GM23338 (cell line): ENCODE results near the gene PHTF2. TPM values are rescaled to one million over a fixed set of nuclear protein-coding genes. Genes with fewer than 3 reads are reported as not detected.

Experiments
- ATAC-seq: fragments of 200-7000 bp; cut with Tn5 transposase; 3 replicates; pipeline ENCODE4 v1.9.1; 2020
- DNase-seq: peaks from one replicate; pipeline ENCODE4 v3.0.0-alpha.2; 2015; ENCODE audit warnings: low spot score
- H2AFZ ChIP-seq: fragments of 200-600 bp; sonication (generic); 2 replicates; pipeline ENCODE4 v1.8.0; 2016; ENCODE audit warnings: antibody characterized with exemption, mild to moderate bottlenecking, moderate library complexity
- H3F3A ChIP-seq: fragments of 200-600 bp; sonication (generic); replicated peaks from 2 replicates; pipeline ENCODE4 v1.8.0; 2017; ENCODE audit warnings: antibody characterized with exemption, mixed run types, low read depth
- H3K27ac ChIP-seq: fragments of 200-600 bp; sonication (generic); 2 replicates; pipeline ENCODE4 v1.6.1; 2016; ENCODE audit warnings: low read depth
- H3K27me3 ChIP-seq: fragments of 200-600 bp; sonication (generic); 2 replicates; pipeline ENCODE4 v1.8.0; 2016; ENCODE audit warnings: mild to moderate bottlenecking, mixed run types, moderate library complexity; ENCODE audit not compliant: insufficient read depth
- H3K36me3 ChIP-seq: fragments of 200-600 bp; sonication (generic); 2 replicates; pipeline ENCODE4 v1.8.0; 2016; ENCODE audit warnings: mild to moderate bottlenecking; ENCODE audit not compliant: insufficient read depth
- H3K4me1 ChIP-seq: fragments of 200-600 bp; sonication (generic); 2 replicates; pipeline ENCODE4 v1.8.0; 2016; ENCODE audit warnings: mild to moderate bottlenecking, moderate library complexity; ENCODE audit not compliant: insufficient read depth
- H3K4me2 ChIP-seq: fragments of 200-600 bp; sonication (generic); 2 replicates; pipeline ENCODE4 v1.7.1; 2017; ENCODE audit warnings: mixed run types
- H3K4me3 ChIP-seq: fragments of 200-600 bp; sonication (generic); 2 replicates; pipeline ENCODE4 v1.6.1; 2016; ENCODE audit warnings: mixed run types
- H3K79me2 ChIP-seq: fragments of 200-600 bp; sonication (generic); replicated peaks from 2 replicates; pipeline ENCODE4 v1.8.0; 2017; ENCODE audit warnings: mild to moderate bottlenecking; ENCODE audit not compliant: insufficient read depth
- H3K9me2 ChIP-seq: fragments of 200-600 bp; sonication (generic); 2 replicates; pipeline ENCODE4 v1.8.0; 2017; ENCODE audit not compliant: insufficient read depth
- H4K20me1 ChIP-seq: fragments of 200-600 bp; sonication (generic); replicated peaks from 2 replicates; pipeline ENCODE4 v1.8.0; 2017; ENCODE audit warnings: mild to moderate bottlenecking; ENCODE audit not compliant: insufficient read depth
- H3K27ac Mint-ChIP-seq: 2 replicates; pipeline ENCODE4 v1.8.0; 2020; ENCODE audit warnings: inconsistent platforms, mild to moderate bottlenecking, moderate library complexity, mixed read lengths
- H3K27me3 Mint-ChIP-seq: 3 replicates; pipeline ENCODE4 v1.8.0; 2022; ENCODE audit warnings: low read depth, mild to moderate bottlenecking, moderate library complexity, mixed read lengths, inconsistent platforms; ENCODE audit not compliant: insufficient read depth, poor library complexity
- H3K36me3 Mint-ChIP-seq: 3 replicates; pipeline ENCODE4 v1.8.0; 2021; ENCODE audit warnings: low read depth, mild to moderate bottlenecking, inconsistent platforms, moderate library complexity, mixed read lengths
- H3K4me1 Mint-ChIP-seq: 3 replicates; pipeline ENCODE4 v1.8.0; 2020; ENCODE audit warnings: mild to moderate bottlenecking, inconsistent platforms, mixed read lengths
- H3K4me3 Mint-ChIP-seq: 3 replicates; pipeline ENCODE4 v1.8.0; 2021; ENCODE audit warnings: moderate library complexity, mild to moderate bottlenecking, inconsistent platforms, mixed read lengths
- H3K9me3 Mint-ChIP-seq: 3 replicates; pipeline ENCODE4 v1.8.0; 2020; ENCODE audit warnings: moderate library complexity, mild to moderate bottlenecking, inconsistent platforms, mixed read lengths
- CREB1 ChIP-seq: fragments of 250-450 bp; sonication (Bioruptor Pico); IDR thresholded peaks from 2 replicates; pipeline ENCODE4 v1.5.0; 2020; ENCODE audit warnings: low read depth, mild to moderate bottlenecking, moderate library complexity
- CTCF ChIP-seq, 2 experiments: fragments of 200-600 bp in 1 of 2; sonication (generic) in 1 of 2; conservative IDR thresholded peaks; 2 replicates each; pipeline versions ENCODE4 v1.5.1 to v1.6.1; 2016 to 2017; ENCODE audit warnings: antibody characterized with exemption in 2 of 2, low read depth in 2 of 2, mild to moderate bottlenecking in 2 of 2, moderate library complexity in 1 of 2
- EZH2 ChIP-seq: fragments of 200-600 bp; sonication (generic); IDR thresholded peaks from one replicate; pipeline ENCODE4 v1.8.0; 2017; ENCODE audit warnings: antibody characterized with exemption, mild to moderate bottlenecking, low read depth; ENCODE audit not compliant: unreplicated experiment
- EZH2phosphoT487 ChIP-seq: fragments of 200-600 bp; sonication (generic); IDR thresholded peaks from one replicate; pipeline ENCODE4 v1.8.1; 2018; ENCODE audit warnings: antibody characterized with exemption; ENCODE audit not compliant: unreplicated experiment
- NANOG ChIP-seq: IDR thresholded peaks from 2 replicates; pipeline ENCODE4 v1.6.1; 2016; ENCODE audit warnings: antibody characterized with exemption, borderline replicate concordance
- STAT1 ChIP-seq: IDR thresholded peaks from one replicate; pipeline ENCODE4 v1.6.1; 2016; ENCODE audit warnings: antibody characterized with exemption; ENCODE audit not compliant: unreplicated experiment
- ZNF114 ChIP-seq: fragments of 250-450 bp; sonication (Bioruptor Pico); IDR thresholded peaks from 2 replicates; pipeline ENCODE4 v1.5.0; 2020; ENCODE audit warnings: mild to moderate bottlenecking, moderate library complexity
- polyA plus RNA-seq: library from polyadenylated mRNA; unstranded; fragments of >200 nt; fragmentation: Nextera tagmentation; extraction: Ambion mirVana; gene quantifications from 2 replicates; pipeline ENCODE4 v1.2.1, GENCODE V29; 2016
- total RNA-seq: library from RNA; depleted of rRNA; stranded (reverse); fragments of >200 nt; shearing (Covaris generic); gene quantifications from 2 replicates; pipeline ENCODE4 v1.2.3, GENCODE V29; 2014
- TF ChIP-seq, protein P1 (sequence below): IDR thresholded peaks from one replicate; pipeline ENCODE4 v1.6.1; 2018; ENCODE audit warnings: antibody characterized with exemption; ENCODE audit not compliant: unreplicated experiment
- TF ChIP-seq, protein P2 (sequence below): IDR thresholded peaks from 2 replicates; pipeline ENCODE4 v1.6.1; 2016; ENCODE audit warnings: antibody characterized with exemption

The PHTF2 gene
- total and polyA plus RNA-seq, 2 experiments from 2014 or later: 14.6 to 24.1 TPM

DNA sequence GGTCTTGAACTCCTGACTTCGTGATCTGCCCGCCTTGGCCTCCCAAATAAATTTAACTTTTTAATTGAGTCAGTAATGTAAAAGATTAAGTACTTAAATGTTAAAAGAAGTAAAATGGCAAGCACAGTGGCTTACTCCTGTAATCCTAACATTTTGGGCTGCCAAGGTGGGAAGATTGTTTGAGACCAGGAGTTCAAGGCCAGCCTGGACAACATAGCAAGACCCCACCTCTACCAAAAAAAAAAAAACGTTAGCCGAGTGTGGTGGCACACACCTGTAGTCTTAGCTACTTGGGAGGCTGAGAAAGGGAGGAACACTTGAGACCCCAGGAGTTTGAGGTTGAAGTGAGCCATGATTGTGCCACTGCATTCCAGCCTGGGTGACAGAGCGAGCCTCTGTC, 26.1 kb downstream of the PHTF2 start:
- ATAC-seq: no peak

More for the DNA sequence above, 26.1 kb downstream of the PHTF2 start:
- Histone ChIP-seq H3K9me2 (no peaks in the 10 kb centered on the region), H3K27me3 (no peaks in the 10 kb centered on the region), H3K4me2 (no peak overlapping the region), H2AFZ (no peak overlapping the region), H3K36me3 (peaks cover 7% of the 10 kb centered on the region), H3K4me1 (no peaks in the 10 kb centered on the region; the same call in 1 of the 2 replicates), H3K79me2 (peaks cover 36% of the 10 kb centered on the region), H3K4me3 (no peak overlapping the region), H4K20me1 (no peaks in the 10 kb centered on the region), H3F3A (no peaks in the 10 kb centered on the region), H3K27ac (no peak overlapping the region)
- Mint-ChIP-seq H3K27me3 (peaks cover 4% of the 10 kb centered on the region), H3K4me3 (no peak overlapping the region), H3K36me3 (peaks cover 28% of the 10 kb centered on the region), H3K27ac (no peak overlapping the region), H3K4me1 (no peaks in the 10 kb centered on the region), H3K9me3 (peaks cover 37% of the 10 kb centered on the region)
- no peak for TF ChIP-seq ZNF114
- TF ChIP-seq, protein P1, sequence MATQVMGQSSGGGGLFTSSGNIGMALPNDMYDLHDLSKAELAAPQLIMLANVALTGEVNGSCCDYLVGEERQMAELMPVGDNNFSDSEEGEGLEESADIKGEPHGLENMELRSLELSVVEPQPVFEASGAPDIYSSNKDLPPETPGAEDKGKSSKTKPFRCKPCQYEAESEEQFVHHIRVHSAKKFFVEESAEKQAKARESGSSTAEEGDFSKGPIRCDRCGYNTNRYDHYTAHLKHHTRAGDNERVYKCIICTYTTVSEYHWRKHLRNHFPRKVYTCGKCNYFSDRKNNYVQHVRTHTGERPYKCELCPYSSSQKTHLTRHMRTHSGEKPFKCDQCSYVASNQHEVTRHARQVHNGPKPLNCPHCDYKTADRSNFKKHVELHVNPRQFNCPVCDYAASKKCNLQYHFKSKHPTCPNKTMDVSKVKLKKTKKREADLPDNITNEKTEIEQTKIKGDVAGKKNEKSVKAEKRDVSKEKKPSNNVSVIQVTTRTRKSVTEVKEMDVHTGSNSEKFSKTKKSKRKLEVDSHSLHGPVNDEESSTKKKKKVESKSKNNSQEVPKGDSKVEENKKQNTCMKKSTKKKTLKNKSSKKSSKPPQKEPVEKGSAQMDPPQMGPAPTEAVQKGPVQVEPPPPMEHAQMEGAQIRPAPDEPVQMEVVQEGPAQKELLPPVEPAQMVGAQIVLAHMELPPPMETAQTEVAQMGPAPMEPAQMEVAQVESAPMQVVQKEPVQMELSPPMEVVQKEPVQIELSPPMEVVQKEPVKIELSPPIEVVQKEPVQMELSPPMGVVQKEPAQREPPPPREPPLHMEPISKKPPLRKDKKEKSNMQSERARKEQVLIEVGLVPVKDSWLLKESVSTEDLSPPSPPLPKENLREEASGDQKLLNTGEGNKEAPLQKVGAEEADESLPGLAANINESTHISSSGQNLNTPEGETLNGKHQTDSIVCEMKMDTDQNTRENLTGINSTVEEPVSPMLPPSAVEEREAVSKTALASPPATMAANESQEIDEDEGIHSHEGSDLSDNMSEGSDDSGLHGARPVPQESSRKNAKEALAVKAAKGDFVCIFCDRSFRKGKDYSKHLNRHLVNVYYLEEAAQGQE: no peak
- TF ChIP-seq CTCF (conservative IDR thresholded peaks at IDR 0.05; ENCODE audit: low read depth in 2 of 2): no peak
- TF ChIP-seq, protein P2, sequence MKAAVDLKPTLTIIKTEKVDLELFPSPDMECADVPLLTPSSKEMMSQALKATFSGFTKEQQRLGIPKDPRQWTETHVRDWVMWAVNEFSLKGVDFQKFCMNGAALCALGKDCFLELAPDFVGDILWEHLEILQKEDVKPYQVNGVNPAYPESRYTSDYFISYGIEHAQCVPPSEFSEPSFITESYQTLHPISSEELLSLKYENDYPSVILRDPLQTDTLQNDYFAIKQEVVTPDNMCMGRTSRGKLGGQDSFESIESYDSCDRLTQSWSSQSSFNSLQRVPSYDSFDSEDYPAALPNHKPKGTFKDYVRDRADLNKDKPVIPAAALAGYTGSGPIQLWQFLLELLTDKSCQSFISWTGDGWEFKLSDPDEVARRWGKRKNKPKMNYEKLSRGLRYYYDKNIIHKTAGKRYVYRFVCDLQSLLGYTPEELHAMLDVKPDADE: no peak
- TF ChIP-seq EZH2: no peak
- TF ChIP-seq CREB1: no peak
- TF ChIP-seq NANOG: no peak
- TF ChIP-seq STAT1: no peak
- no peak for TF ChIP-seq EZH2phosphoT487
- no peak for DNase-seq
